B cell (primary cell): Measurements from ENCODE around the gene SEPTIN11. TPM values are rescaled to one million over a fixed set of nuclear protein-coding genes. Genes with fewer than 3 reads are reported as not detected.

Experiments used
- ATAC-seq: fragments of 200-7000 bp; cut with Tn5 transposase; one replicate; pipeline ENCODE4 v1.10.0; 2021; ENCODE audit warnings: low read depth, mild to moderate bottlenecking, moderate number of reproducible peaks, moderate library complexity
- CTCF ChIA-PET: fragments of 350-600 bp; sonication (Branson Sonifier 250); formaldehyde crosslinking; loops from one replicate; lab custom pipeline; 2021; ENCODE audit warnings: antibody characterized with exemption, inconsistent platforms; lab: Charles Lee
- POLR2A ChIA-PET: fragments of 350-600 bp; sonication (Branson Sonifier 250); formaldehyde crosslinking; loops from one replicate; lab custom pipeline; 2021; ENCODE audit warnings: antibody characterized with exemption; lab: Charles Lee
- DNase-seq: peaks from one replicate; pipeline ENCODE4 v3.0.0; 2013
- H2AFZ ChIP-seq: 2 replicates; pipeline ENCODE4 v1.6.1; 2012; ENCODE audit warnings: mild to moderate bottlenecking, low read depth, low read length; ENCODE audit not compliant: insufficient read depth, poor library complexity, severe bottlenecking
- H3K27ac ChIP-seq, 2 donors: 1 replicate in 1 of 2; 2 replicates in 1 of 2; pipeline ENCODE4 v1.5.1; 2012 to 2013; ENCODE audit warnings: low read length in 2 of 2, mild to moderate bottlenecking in 2 of 2, moderate library complexity in 1 of 2
- H3K27me3 ChIP-seq, 4 experiments: fragments of 200-600 bp in 1 of 4; sonication (generic) in 1 of 4; replicated peaks in 1 of 4; 1 replicate in 2 of 4; 2 replicates in 2 of 4; pipeline versions ENCODE4 v1.6.1 to v1.7.0; 2013 to 2016; ENCODE audit warnings: low read length in 3 of 4, mild to moderate bottlenecking in 2 of 4, mixed read lengths in 1 of 4, moderate library complexity in 1 of 4; ENCODE audit not compliant: insufficient read depth in 4 of 4, control insufficient read depth in 3 of 4; ENCODE audit errors: control extremely low read depth in 1 of 4
- H3K36me3 ChIP-seq, 2 experiments: replicated peaks in 1 of 2; 1 replicate in 1 of 2; 2 replicates in 1 of 2; pipeline versions ENCODE4 v1.6.1 to v1.7.1; 2013; ENCODE audit warnings: low read length in 1 of 2; ENCODE audit not compliant: insufficient read depth in 2 of 2, control insufficient read depth in 1 of 2; ENCODE audit errors: control extremely low read depth in 1 of 2, extremely low read depth in 1 of 2
- H3K4me1 ChIP-seq, 2 donors: fragments of 200-600 bp in 1 of 2; sonication (generic) in 1 of 2; 1 replicate in 1 of 2; 2 replicates in 1 of 2; pipeline versions ENCODE4 v1.5.1 to v1.6.1; 2013 to 2017; ENCODE audit warnings: low read length in 2 of 2; ENCODE audit not compliant: control insufficient read depth in 2 of 2, insufficient read depth in 2 of 2
- H3K4me2 ChIP-seq: replicated peaks from 2 replicates; pipeline ENCODE3; 2012; ENCODE audit warnings: mild to moderate bottlenecking, low read depth, low read length; ENCODE audit not compliant: poor library complexity, severe bottlenecking
- H3K4me3 ChIP-seq, 5 experiments: fragments of 200-600 bp in 1 of 5; sonication (generic) in 1 of 5; 1 replicate in 3 of 5; 2 replicates in 2 of 5; pipeline versions ENCODE4 v1.5.1 to v1.7.0; 2011 to 2016; ENCODE audit warnings: low read length in 4 of 5, mild to moderate bottlenecking in 4 of 5, low read depth in 2 of 5, control low read depth in 1 of 5, moderate library complexity in 1 of 5; ENCODE audit not compliant: insufficient read depth in 1 of 5; ENCODE audit errors: control extremely low read depth in 1 of 5, extremely low read depth in 1 of 5
- H3K79me2 ChIP-seq: fragments of 200-600 bp; sonication (generic); one replicate; pipeline ENCODE4 v1.6.0; 2016; ENCODE audit warnings: low read length; ENCODE audit not compliant: control insufficient read depth, insufficient read depth
- H3K9ac ChIP-seq: fragments of 200-600 bp; sonication (generic); 2 replicates; pipeline ENCODE4 v1.6.1; 2017; ENCODE audit warnings: mild to moderate bottlenecking, low read length, moderate library complexity
- H3K9me3 ChIP-seq, 3 donors: one replicate each; pipeline versions ENCODE4 v1.6.1 to v1.7.1; 2013; ENCODE audit warnings: low read length in 2 of 3; ENCODE audit not compliant: control insufficient read depth in 2 of 3, insufficient read depth in 1 of 3; ENCODE audit errors: control extremely low read depth in 1 of 3
- H4K20me1 ChIP-seq: 2 replicates; pipeline ENCODE4 v1.6.0; 2012; ENCODE audit warnings: mild to moderate bottlenecking, low read length; ENCODE audit not compliant: insufficient read depth, control insufficient read depth, poor library complexity, severe bottlenecking
- H3K27ac Mint-ChIP-seq: one replicate; pipeline ENCODE4 v1.8.0; 2021; ENCODE audit warnings: mixed read lengths
- H3K27me3 Mint-ChIP-seq: one replicate; pipeline ENCODE4 v1.8.0; 2021; ENCODE audit warnings: mixed read lengths
- H3K4me1 Mint-ChIP-seq: one replicate; pipeline ENCODE4 v1.8.0; 2021; ENCODE audit warnings: mixed read lengths
- H3K4me3 Mint-ChIP-seq: one replicate; pipeline ENCODE4 v1.8.0; 2021; ENCODE audit warnings: mixed read lengths
- H3K9me3 Mint-ChIP-seq: one replicate; pipeline ENCODE4 v1.8.0; 2022; ENCODE audit warnings: mixed read lengths; ENCODE audit not compliant: insufficient read depth
- CTCF ChIP-seq: fragments of 200-600 bp; IDR thresholded peaks from one replicate; pipeline ENCODE4 v1.8.0; 2022; ENCODE audit warnings: antibody characterized with exemption, mild to moderate bottlenecking
- EZH2 ChIP-seq: IDR thresholded peaks from 2 replicates; pipeline ENCODE4 v1.6.1; 2012; ENCODE audit warnings: borderline replicate concordance, low read depth, mild to moderate bottlenecking, moderate library complexity, low read length; ENCODE audit not compliant: insufficient read depth, poor library complexity, severe bottlenecking
- WGBS: methylation state at CpG from one replicate; pipeline ENCODE4 v1.1.5; 2013; ENCODE audit warnings: missing lambda C conversion rate; ENCODE audit not compliant: insufficient coverage; 5-methylcytosine and 5-hydroxymethylcytosine counted together
- intact Hi-C: fragments of 100-400 bp; cut with micrococcal nuclease; formaldehyde crosslinking; loops from one replicate; pipeline ENCODE4 v1.10.0; 2022
- polyA plus RNA-seq: library from polyadenylated mRNA; depleted of rRNA; stranded (reverse); fragments of >200 nt; gene quantifications from 2 replicates; pipeline ENCODE4 v1.2.3, GENCODE V29; 2012
- total RNA-seq, 2 donors: library from RNA; stranded (reverse); fragments of 120-200 nt in 1 of 2; gene quantifications; 1 replicate in 1 of 2; 2 replicates in 1 of 2; pipeline versions ENCODE4 v1.2.3 to v1.2.4, GENCODE V29; 2013 to 2022

Gene SEPTIN11
- total and polyA plus RNA-seq, 2 donors (not counting 1 experiment from before 2014, with no cell fraction given): 3.5 to 22.7 TPM

- no peak overlapping the region for H3K27ac ChIP-seq
- Mint-ChIP-seq H3K27ac (no peak overlapping the region), H3K4me1 (peaks cover 2% of the 10 kb centered on the region), H3K27me3 (no peaks in the 10 kb centered on the region), H3K4me3 (no peak overlapping the region), H3K9me3 (no peaks in the 10 kb centered on the region)
- ATAC-seq: no peak
- H3K36me3 ChIP-seq: no peaks in the 10 kb centered on the region
- POLR2A ChIA-PET: no interaction called here
- H2AFZ ChIP-seq: no peak overlapping the region
- CTCF ChIA-PET: interaction anchor here (1.6 kb wide), 1 partner anchor 11 kb away, joined by 4 read pairs; no protein-coding TSS in a partner anchor
- H3K79me2 ChIP-seq: no peaks in the 10 kb centered on the region
- intact Hi-C loops: no loop called here
- H3K4me1 ChIP-seq: no peaks in the 10 kb centered on the region
- H3K9me3 ChIP-seq: no peaks in the 10 kb centered on the region
- H3K4me2 ChIP-seq: no peak overlapping the region
- H3K9ac ChIP-seq: no peak overlapping the region
- WGBS: no CpG with 5 or more reads among the region's 3 CpGs
- TF ChIP-seq EZH2: no peak
- TF ChIP-seq CTCF: no peak
- no peak for DNase-seq
- H4K20me1 ChIP-seq: no peaks in the 10 kb centered on the region
- H3K27me3 ChIP-seq: no peaks in the 10 kb centered on the region
- H3K4me3 ChIP-seq: no peak overlapping the region
These were observed 28.3 kb downstream of the SEPTIN11 start for GRCh38 chr4:76977736-76978350.

- WGBS: 100% methylated on average over 1 of the region's 2 CpGs
- H3K4me1 ChIP-seq: peaks cover 0 to 3% of the 10 kb centered on the region in 2 donors
- H3K27me3 Mint-ChIP-seq: no peaks in the 10 kb centered on the region
- H3K27me3 ChIP-seq: no peaks in the 10 kb centered on the region
- H2AFZ ChIP-seq: no peak overlapping the region
- no peaks in the 10 kb centered on the region for H4K20me1 ChIP-seq
- DNase-seq (no peak), ATAC-seq (no peak)
- ChIA-PET POLR2A (no interaction called here), CTCF (no interaction called here)
- no peak overlapping the region for H3K9ac ChIP-seq
- TF ChIP-seq CTCF (no peak), EZH2 (no peak)
- H3K4me3 ChIP-seq: no peak overlapping the region
- intact Hi-C loops: no loop called here
- H3K27ac Mint-ChIP-seq: no peak overlapping the region
- no peaks in the 10 kb centered on the region for H3K36me3 ChIP-seq
- H3K27ac ChIP-seq: no peak overlapping the region
- H3K4me2 ChIP-seq: no peak overlapping the region
- H3K9me3 ChIP-seq: no peaks in the 10 kb centered on the region
- peaks cover 5% of the 10 kb centered on the region for H3K4me1 Mint-ChIP-seq
- no peaks in the 10 kb centered on the region for H3K9me3 Mint-ChIP-seq
- no peak overlapping the region for H3K4me3 Mint-ChIP-seq
- H3K79me2 ChIP-seq: no peaks in the 10 kb centered on the region
These were observed 29.7 kb downstream of the SEPTIN11 start for GRCh38 chr4:76979236-76979635.
